Spleen (tissue), 7 donors: ENCODE results near the gene AGO3.
"Not testable (repeated sequence)": the region's sequence is repeated elsewhere in the genome, so short reads cannot be mapped to it uniquely, and the experiment has no call there.

Experiments used
- CTCF ChIP-seq, 11 experiments: fragments of 200-600 bp in 7 of 11; fragments of 450-650 bp in 4 of 11; sonication (generic) in 4 of 11; IDR thresholded peaks in 8 of 11; conservative IDR thresholded peaks in 3 of 11; 1 replicate in 7 of 11; 2 replicates in 4 of 11; pipeline versions ENCODE4 v1.4.0 to v1.8.0; 2016 to 2021; ENCODE audit warnings: antibody characterized with exemption in 11 of 11, inconsistent platforms in 4 of 11, mild to moderate bottlenecking in 1 of 11
- POLR2A ChIP-seq, 3 donors: fragments of 450-650 bp; IDR thresholded peaks; one replicate each; pipeline ENCODE4 v1.5.1; 2017; ENCODE audit warnings: antibody characterized with exemption in 3 of 3, mild to moderate bottlenecking in 1 of 3
- POLR2AphosphoS5 ChIP-seq, 3 donors: sonication (generic); formaldehyde crosslinking; IDR thresholded peaks; one replicate each; pipeline ENCODE4 v1.5.1; 2017; ENCODE audit warnings: antibody characterized with exemption in 3 of 3
- donor health status: DM: no; HTN: no; CAD: no; lungs with moderate emphysema.
- donor health status: DM: no; HTN: no; CAD: no.
- donor health status: DM: no; HTN: no; CAD: no.

DNA sequence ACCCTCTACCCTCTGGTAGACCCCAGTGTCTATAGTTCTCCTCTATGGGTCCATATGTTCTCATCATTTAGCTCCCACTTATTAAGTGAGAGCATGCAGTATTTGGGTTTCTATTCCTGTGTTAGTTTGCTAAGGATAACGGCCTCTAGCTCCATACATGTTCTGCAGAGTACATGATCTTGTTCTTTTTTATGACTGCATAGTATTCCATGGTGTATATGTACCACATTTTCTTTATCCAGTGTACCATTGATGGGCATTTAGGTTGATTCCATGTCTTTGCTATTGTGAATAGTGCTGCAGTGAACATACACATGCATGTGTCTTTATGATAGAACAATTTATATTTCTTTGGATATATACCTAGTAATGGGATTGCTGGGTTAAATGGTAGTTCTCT is 33.4 kb downstream of the AGO3 start:
- not testable (repeated sequence) for TF ChIP-seq CTCF (IDR thresholded peaks at IDR 0.05 in 8 of 11, conservative IDR thresholded peaks at IDR 0.05 in 3 of 11); POLR2AphosphoS5 (IDR thresholded peaks at IDR 0.05); POLR2A (IDR thresholded peaks at IDR 0.05)
